Osteocyte (in vitro differentiated cells): Measurements from ENCODE around the gene KITLG. TPM values are rescaled to one million over a fixed set of nuclear protein-coding genes. Genes with fewer than 3 reads are reported as not detected.

Experiments
- DNase-seq: peaks from one replicate; pipeline ENCODE4 v3.0.0; 2021; ENCODE audit warnings: mixed read lengths; ENCODE audit not compliant: unreplicated experiment; ENCODE audit errors: extremely low spot score
- H3K27ac Mint-ChIP-seq: one replicate; pipeline ENCODE4 v1.8.0; 2021; ENCODE audit warnings: mild to moderate bottlenecking, mixed read lengths; ENCODE audit not compliant: unreplicated experiment
- H3K27me3 Mint-ChIP-seq: one replicate; pipeline ENCODE4 v1.8.0; 2021; ENCODE audit warnings: mixed read lengths; ENCODE audit not compliant: unreplicated experiment
- H3K36me3 Mint-ChIP-seq: one replicate; pipeline ENCODE4 v1.8.0; 2021; ENCODE audit warnings: mixed read lengths; ENCODE audit not compliant: unreplicated experiment
- H3K4me1 Mint-ChIP-seq: one replicate; pipeline ENCODE4 v1.8.0; 2021; ENCODE audit warnings: mixed read lengths; ENCODE audit not compliant: unreplicated experiment
- H3K4me3 Mint-ChIP-seq: one replicate; pipeline ENCODE4 v1.8.0; 2021; ENCODE audit warnings: mild to moderate bottlenecking, moderate library complexity, mixed read lengths; ENCODE audit not compliant: unreplicated experiment
- H3K9me3 Mint-ChIP-seq: one replicate; pipeline ENCODE4 v1.8.0; 2021; ENCODE audit warnings: mixed read lengths; ENCODE audit not compliant: unreplicated experiment
- total RNA-seq: library from RNA; stranded (reverse); gene quantifications from 2 replicates; pipeline ENCODE4 v1.2.1, GENCODE V29; 2021
- TF ChIP-seq, protein P1 (sequence below): fragments of 200-600 bp; sonication (generic); IDR thresholded peaks from 2 replicates; pipeline ENCODE4 v1.5.0; 2021; ENCODE audit warnings: antibody characterized with exemption, mild to moderate bottlenecking, moderate library complexity

Gene KITLG
- total RNA-seq, 1 donor from 2014 or later, result 1.9 TPM

GRCh38 chr12:88577537-88577936, 2.7 kb downstream of the KITLG start:
- DNase-seq, result no peak
- H3K9me3 Mint-ChIP-seq, result no peaks in the 10 kb centered on the region
- no peak overlapping the region for H3K27ac Mint-ChIP-seq
- no peak overlapping the region for H3K4me3 Mint-ChIP-seq
- no peaks in the 10 kb centered on the region for H3K27me3 Mint-ChIP-seq
- H3K36me3 Mint-ChIP-seq, result no peaks in the 10 kb centered on the region
- H3K4me1 Mint-ChIP-seq, result peaks cover 28% of the 10 kb centered on the region
- TF ChIP-seq, protein P1, sequence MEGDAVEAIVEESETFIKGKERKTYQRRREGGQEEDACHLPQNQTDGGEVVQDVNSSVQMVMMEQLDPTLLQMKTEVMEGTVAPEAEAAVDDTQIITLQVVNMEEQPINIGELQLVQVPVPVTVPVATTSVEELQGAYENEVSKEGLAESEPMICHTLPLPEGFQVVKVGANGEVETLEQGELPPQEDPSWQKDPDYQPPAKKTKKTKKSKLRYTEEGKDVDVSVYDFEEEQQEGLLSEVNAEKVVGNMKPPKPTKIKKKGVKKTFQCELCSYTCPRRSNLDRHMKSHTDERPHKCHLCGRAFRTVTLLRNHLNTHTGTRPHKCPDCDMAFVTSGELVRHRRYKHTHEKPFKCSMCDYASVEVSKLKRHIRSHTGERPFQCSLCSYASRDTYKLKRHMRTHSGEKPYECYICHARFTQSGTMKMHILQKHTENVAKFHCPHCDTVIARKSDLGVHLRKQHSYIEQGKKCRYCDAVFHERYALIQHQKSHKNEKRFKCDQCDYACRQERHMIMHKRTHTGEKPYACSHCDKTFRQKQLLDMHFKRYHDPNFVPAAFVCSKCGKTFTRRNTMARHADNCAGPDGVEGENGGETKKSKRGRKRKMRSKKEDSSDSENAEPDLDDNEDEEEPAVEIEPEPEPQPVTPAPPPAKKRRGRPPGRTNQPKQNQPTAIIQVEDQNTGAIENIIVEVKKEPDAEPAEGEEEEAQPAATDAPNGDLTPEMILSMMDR, result peak; percentile 26

DNA sequence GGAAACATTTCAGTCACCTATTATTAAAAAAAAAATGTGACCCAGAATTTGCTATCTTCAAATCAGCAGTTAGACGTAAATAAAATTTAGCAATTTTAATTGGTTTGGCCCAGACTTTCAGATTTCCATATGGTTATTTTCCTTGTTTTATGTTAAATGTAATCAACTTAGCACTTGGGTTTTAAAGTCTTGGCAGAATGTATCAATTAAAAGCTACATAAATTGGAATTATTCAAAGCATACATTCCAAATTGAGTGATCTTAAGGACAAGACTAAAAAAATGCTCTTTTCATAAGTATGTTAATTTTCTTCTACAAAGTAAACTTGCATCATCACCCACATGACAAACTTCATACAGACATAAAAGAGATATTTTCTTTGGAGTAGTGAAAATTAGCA, 3.4 kb downstream of the KITLG start:
- Mint-ChIP-seq H3K9me3 (no peaks in the 10 kb centered on the region), H3K4me1 (peaks cover 28% of the 10 kb centered on the region), H3K27me3 (no peaks in the 10 kb centered on the region), H3K27ac (no peak overlapping the region), H3K36me3 (no peaks in the 10 kb centered on the region), H3K4me3 (no peak overlapping the region)
- DNase-seq, result no peak
- TF ChIP-seq, protein P1, result no peak

- no peaks in the 10 kb centered on the region for H3K27me3 Mint-ChIP-seq
- DNase-seq, result no peak
- H3K36me3 Mint-ChIP-seq, result no peaks in the 10 kb centered on the region
- TF ChIP-seq, protein P1, result no peak
- no peaks in the 10 kb centered on the region for H3K9me3 Mint-ChIP-seq
- H3K27ac Mint-ChIP-seq, result no peak overlapping the region
- peaks cover 25% of the 10 kb centered on the region for H3K4me1 Mint-ChIP-seq
- no peak overlapping the region for H3K4me3 Mint-ChIP-seq
Observed at GRCh38 chr12:88575361-88575970, 4.8 kb downstream of the KITLG start.

GRCh38 chr12:88574278-88574677, 6.0 kb downstream of the KITLG start:
- Mint-ChIP-seq H3K27ac (no peak overlapping the region), H3K9me3 (no peaks in the 10 kb centered on the region), H3K36me3 (no peaks in the 10 kb centered on the region), H3K4me1 (peaks cover 21% of the 10 kb centered on the region), H3K4me3 (no peak overlapping the region), H3K27me3 (no peaks in the 10 kb centered on the region)
- no peak for DNase-seq
- TF ChIP-seq, protein P1, result no peak

GRCh38 chr12:88573583-88573982, 6.7 kb downstream of the KITLG start:
- Mint-ChIP-seq H3K4me1 (peaks cover 14% of the 10 kb centered on the region), H3K36me3 (no peaks in the 10 kb centered on the region), H3K27me3 (no peaks in the 10 kb centered on the region), H3K27ac (no peak overlapping the region), H3K4me3 (no peak overlapping the region), H3K9me3 (no peaks in the 10 kb centered on the region)
- TF ChIP-seq, protein P1, result no peak
- no peak for DNase-seq
